ENCODE data around the gene EXPH5.
A peak's percentile ranks its signal among the peaks of the same experiment; 100 is the strongest.

DNA sequence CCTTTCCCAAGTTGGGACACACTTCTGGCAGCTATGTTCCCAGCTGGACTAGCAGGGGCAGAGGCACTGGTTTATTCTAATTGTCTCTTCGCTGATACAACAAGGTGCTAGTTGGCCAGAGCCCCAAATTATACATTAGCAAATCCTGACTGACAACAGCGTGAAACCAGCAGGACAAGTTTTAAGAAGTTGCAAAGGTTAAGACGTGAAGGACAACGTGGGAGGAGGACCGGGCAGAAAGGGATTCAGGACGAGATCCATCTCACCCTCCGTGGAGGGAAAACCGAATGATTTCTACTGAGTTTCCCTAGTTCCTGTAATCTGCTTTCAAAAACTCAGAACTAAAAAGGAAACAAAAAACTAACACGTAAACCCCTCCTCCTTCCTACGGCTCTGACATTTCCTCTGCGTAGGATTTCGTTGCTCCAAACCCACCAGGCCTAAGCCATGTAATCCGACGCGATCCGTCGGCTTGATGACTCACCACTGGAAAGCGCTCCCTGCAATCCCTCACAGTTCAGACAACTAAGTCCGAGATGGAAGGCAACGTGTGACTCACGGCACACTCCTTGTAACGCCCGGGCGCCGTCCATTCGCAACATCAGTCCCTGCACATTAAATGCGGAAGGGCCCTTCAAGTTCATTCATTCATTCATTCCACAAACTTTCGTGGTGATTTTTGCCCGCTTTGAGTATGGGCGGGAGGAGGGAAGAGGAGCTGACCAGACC lies 96.1 kb downstream of the EXPH5 start:
- TF ChIP-seq, protein P1, sequence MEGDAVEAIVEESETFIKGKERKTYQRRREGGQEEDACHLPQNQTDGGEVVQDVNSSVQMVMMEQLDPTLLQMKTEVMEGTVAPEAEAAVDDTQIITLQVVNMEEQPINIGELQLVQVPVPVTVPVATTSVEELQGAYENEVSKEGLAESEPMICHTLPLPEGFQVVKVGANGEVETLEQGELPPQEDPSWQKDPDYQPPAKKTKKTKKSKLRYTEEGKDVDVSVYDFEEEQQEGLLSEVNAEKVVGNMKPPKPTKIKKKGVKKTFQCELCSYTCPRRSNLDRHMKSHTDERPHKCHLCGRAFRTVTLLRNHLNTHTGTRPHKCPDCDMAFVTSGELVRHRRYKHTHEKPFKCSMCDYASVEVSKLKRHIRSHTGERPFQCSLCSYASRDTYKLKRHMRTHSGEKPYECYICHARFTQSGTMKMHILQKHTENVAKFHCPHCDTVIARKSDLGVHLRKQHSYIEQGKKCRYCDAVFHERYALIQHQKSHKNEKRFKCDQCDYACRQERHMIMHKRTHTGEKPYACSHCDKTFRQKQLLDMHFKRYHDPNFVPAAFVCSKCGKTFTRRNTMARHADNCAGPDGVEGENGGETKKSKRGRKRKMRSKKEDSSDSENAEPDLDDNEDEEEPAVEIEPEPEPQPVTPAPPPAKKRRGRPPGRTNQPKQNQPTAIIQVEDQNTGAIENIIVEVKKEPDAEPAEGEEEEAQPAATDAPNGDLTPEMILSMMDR (IDR thresholded peaks at IDR 0.05) = no peak
- TF ChIP-seq POLR2AphosphoS5 (IDR thresholded peaks at IDR 0.05) (peak; percentile 89 to 99 (median 94)), POLR2A (IDR thresholded peaks at IDR 0.05) (peak; percentile 63 to 71), EP300 (IDR thresholded peaks at IDR 0.05) (peak in 1 of 4 donors; percentile 28)

All from sigmoid colon (tissue), 4 donors.